OCI-LY3 (cell line): ENCODE results near the gene ZBTB9.

Experiments
- H2AFZ ChIP-seq: fragments of 200-600, 300-600 bp; shearing (Covaris generic); 2 replicates; pipeline ENCODE4 v1.6.0; 2014; ENCODE audit warnings: antibody characterized with exemption, low read depth, low read length
- H3K27ac ChIP-seq: fragments of 200-600, 300-600 bp; sonication (generic); 2 replicates; pipeline ENCODE4 v1.5.1; 2014; ENCODE audit warnings: mild to moderate bottlenecking, low read length, moderate library complexity, mixed read lengths
- H3K27me3 ChIP-seq: fragments of 200-600, 300-600 bp; sonication (generic); 2 replicates; pipeline ENCODE4 v1.6.1; 2014; ENCODE audit warnings: low read depth, low read length, mixed read lengths
- H3K36me3 ChIP-seq: fragments of 200-600, 300-600 bp; sonication (generic); replicated peaks from 2 replicates; pipeline ENCODE3; 2014; ENCODE audit warnings: low read depth, low read length, mixed read lengths
- H3K4me1 ChIP-seq: fragments of 300-600, 200-600 bp; sonication (generic); 2 replicates; pipeline ENCODE4 v1.6.1; 2014; ENCODE audit warnings: low read length, mixed read lengths
- H3K4me2 ChIP-seq: fragments of 200-600, 300-600 bp; sonication (generic); 2 replicates; pipeline ENCODE4 v1.6.1; 2014; ENCODE audit warnings: low read length, mixed read lengths
- H3K4me3 ChIP-seq: fragments of 300-600, 200-600 bp; sonication (generic); 2 replicates; pipeline ENCODE4 v1.5.1; 2014; ENCODE audit warnings: antibody characterized with exemption, mild to moderate bottlenecking, low read length, moderate library complexity
- H3K79me2 ChIP-seq: fragments of 300-600, 200-600 bp; shearing (Covaris generic); 2 replicates; pipeline ENCODE4 v1.6.1; 2014; ENCODE audit warnings: mild to moderate bottlenecking, low read length, mixed read lengths
- H3K9ac ChIP-seq: fragments of 300-600, 200-600 bp; shearing (Covaris generic); 2 replicates; pipeline ENCODE4 v1.6.0; 2014; ENCODE audit warnings: mild to moderate bottlenecking, low read length, moderate library complexity
- H3K9me3 ChIP-seq: fragments of 200-600, 300-600 bp; shearing (Covaris generic); 2 replicates; pipeline ENCODE4 v1.6.1; 2014; ENCODE audit warnings: low read length, mixed read lengths; ENCODE audit not compliant: insufficient read depth
- H4K20me1 ChIP-seq: fragments of 200-600, 300-600 bp; sonication (generic); 2 replicates; pipeline ENCODE4 v1.6.1; 2016; ENCODE audit warnings: low read length, mixed read lengths; ENCODE audit not compliant: insufficient read depth
- EZH2phosphoT487 ChIP-seq: fragments of 200-600 bp; shearing (Covaris generic); IDR thresholded peaks from 2 replicates; pipeline ENCODE4 v1.6.1; 2018; ENCODE audit warnings: antibody characterized with exemption, mixed run types, low read depth
- TF ChIP-seq, protein P1 (sequence below): fragments of 200-600, 300-600 bp; sonication (generic); IDR thresholded peaks from 2 replicates; pipeline ENCODE4 v1.5.1; 2014; ENCODE audit warnings: antibody characterized with exemption, low read length, low read depth

Gene ZBTB9

DNA sequence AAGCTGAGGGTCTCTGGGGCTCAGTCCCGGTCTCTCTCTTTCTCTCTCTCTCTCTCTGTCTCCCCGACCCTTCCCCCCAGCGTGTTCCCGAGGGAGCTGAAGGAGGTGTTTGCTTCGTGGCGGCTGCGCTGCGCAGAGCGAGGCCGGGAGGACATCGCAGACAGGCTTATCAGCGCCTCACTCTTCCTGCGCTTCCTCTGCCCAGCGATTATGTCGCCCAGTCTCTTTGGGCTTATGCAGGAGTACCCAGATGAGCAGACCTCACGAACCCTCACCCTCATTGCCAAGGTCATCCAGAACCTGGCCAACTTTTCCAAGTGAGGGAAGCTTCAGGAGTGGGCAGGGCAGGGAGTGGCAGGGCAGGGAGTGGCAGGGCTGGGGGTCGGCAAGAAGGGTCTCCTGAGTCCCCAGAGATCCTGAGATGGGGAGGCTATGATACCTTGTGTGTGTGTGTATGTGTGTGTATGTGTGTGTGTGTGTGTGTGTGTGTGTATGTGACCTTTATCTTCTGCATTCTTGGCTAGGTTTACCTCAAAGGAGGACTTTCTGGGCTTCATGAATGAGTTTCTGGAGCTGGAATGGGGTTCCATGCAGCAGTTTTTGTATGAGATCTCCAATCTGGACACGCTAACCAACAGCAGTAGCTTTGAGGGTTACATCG lies 13.6 kb upstream of the ZBTB9 start:
- H3K9ac ChIP-seq: no peak overlapping the region
- no peaks in the 10 kb centered on the region for H3K79me2 ChIP-seq
- no peaks in the 10 kb centered on the region for H3K27me3 ChIP-seq
- H3K27ac ChIP-seq: no peak overlapping the region
- TF ChIP-seq, protein P1, sequence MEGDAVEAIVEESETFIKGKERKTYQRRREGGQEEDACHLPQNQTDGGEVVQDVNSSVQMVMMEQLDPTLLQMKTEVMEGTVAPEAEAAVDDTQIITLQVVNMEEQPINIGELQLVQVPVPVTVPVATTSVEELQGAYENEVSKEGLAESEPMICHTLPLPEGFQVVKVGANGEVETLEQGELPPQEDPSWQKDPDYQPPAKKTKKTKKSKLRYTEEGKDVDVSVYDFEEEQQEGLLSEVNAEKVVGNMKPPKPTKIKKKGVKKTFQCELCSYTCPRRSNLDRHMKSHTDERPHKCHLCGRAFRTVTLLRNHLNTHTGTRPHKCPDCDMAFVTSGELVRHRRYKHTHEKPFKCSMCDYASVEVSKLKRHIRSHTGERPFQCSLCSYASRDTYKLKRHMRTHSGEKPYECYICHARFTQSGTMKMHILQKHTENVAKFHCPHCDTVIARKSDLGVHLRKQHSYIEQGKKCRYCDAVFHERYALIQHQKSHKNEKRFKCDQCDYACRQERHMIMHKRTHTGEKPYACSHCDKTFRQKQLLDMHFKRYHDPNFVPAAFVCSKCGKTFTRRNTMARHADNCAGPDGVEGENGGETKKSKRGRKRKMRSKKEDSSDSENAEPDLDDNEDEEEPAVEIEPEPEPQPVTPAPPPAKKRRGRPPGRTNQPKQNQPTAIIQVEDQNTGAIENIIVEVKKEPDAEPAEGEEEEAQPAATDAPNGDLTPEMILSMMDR: no peak
- no peak for TF ChIP-seq EZH2phosphoT487
- no peak overlapping the region for H3K4me2 ChIP-seq
- no peak overlapping the region for H2AFZ ChIP-seq
- no peaks in the 10 kb centered on the region for H4K20me1 ChIP-seq
- H3K9me3 ChIP-seq: no peaks in the 10 kb centered on the region
- H3K36me3 ChIP-seq: no peaks in the 10 kb centered on the region
- no peaks in the 10 kb centered on the region for H3K4me1 ChIP-seq
- no peak overlapping the region for H3K4me3 ChIP-seq

DNA sequence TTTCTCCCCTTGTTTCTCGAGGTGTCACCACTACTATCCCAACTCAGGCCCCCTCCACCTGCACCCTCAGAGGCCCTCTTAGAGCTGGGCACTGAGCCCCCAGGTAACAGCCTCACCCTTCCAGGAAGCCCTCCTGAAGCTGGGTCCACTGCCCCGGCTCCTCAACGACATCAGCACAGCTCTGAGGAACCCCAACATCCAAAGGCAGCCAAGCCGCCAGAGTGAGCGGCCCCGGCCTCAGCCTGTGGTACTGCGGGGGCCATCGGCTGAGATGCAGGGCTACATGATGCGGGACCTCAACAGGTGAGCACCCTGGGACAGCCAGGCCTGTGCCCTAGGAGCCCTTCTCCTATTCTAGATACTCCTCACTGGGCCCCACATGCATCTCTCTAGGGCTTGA lies 12.9 kb upstream of the ZBTB9 start:
- no peaks in the 10 kb centered on the region for H3K36me3 ChIP-seq

DNA sequence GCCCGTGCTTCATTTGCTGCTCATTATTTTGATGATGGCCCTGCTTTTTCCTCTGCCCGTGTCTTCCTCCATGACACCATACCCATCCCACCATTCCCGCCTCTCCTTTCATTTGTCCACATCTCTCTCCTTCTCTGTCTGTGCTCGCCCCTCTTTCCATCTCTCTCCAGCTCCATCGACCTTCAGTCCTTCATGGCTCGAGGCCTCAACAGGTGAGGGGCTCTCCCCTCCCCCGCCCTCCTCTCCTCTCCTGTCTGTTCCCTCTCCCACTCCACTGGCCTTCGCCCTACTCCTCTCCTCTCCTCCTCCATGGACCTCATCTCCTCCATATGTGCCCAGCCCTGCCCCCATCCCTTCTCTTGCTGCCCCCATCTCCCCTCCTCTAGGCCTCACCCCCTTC lies 12.1 kb upstream of the ZBTB9 start:
- no peaks in the 10 kb centered on the region for H3K9me3 ChIP-seq
- no peak overlapping the region for H3K4me3 ChIP-seq
- no peak for TF ChIP-seq EZH2phosphoT487
- TF ChIP-seq, protein P1: no peak
- H3K36me3 ChIP-seq: no peaks in the 10 kb centered on the region
- H3K79me2 ChIP-seq: no peaks in the 10 kb centered on the region
- no peaks in the 10 kb centered on the region for H3K4me1 ChIP-seq
- H3K4me2 ChIP-seq: no peak overlapping the region
- H4K20me1 ChIP-seq: no peaks in the 10 kb centered on the region
- H2AFZ ChIP-seq: no peak overlapping the region
- no peaks in the 10 kb centered on the region for H3K27me3 ChIP-seq
- no peak overlapping the region for H3K9ac ChIP-seq
- H3K27ac ChIP-seq: no peak overlapping the region

More for the DNA sequence above, 12.9 kb upstream of the ZBTB9 start:
- H3K4me2 ChIP-seq: no peak overlapping the region
- no peaks in the 10 kb centered on the region for H4K20me1 ChIP-seq
- H3K79me2 ChIP-seq: no peaks in the 10 kb centered on the region
- H2AFZ ChIP-seq: no peak overlapping the region
- H3K9me3 ChIP-seq: no peaks in the 10 kb centered on the region
- TF ChIP-seq, protein P1: no peak
- TF ChIP-seq EZH2phosphoT487: no peak
- H3K4me3 ChIP-seq: no peak overlapping the region
- no peaks in the 10 kb centered on the region for H3K4me1 ChIP-seq
- H3K27me3 ChIP-seq: no peaks in the 10 kb centered on the region
- no peak overlapping the region for H3K9ac ChIP-seq
- no peak overlapping the region for H3K27ac ChIP-seq

DNA sequence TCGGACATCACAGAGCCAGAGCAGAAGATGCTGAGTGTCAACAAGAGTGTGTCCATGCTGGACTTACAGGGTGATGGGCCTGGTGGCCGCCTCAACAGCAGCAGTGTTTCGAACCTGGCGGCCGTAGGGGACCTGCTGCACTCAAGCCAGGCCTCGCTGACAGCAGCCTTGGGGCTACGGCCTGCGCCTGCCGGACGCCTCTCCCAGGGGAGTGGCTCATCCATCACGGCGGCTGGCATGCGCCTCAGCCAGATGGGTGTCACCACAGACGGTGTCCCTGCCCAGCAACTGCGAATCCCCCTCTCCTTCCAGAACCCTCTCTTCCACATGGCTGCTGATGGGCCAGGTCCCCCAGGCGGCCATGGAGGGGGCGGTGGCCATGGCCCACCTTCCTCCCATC lies 11.4 kb upstream of the ZBTB9 start:
- Histone ChIP-seq H3K36me3 (no peaks in the 10 kb centered on the region), H3K9ac (no peak overlapping the region), H2AFZ (no peak overlapping the region), H3K4me3 (no peak overlapping the region), H4K20me1 (no peaks in the 10 kb centered on the region), H3K4me2 (no peak overlapping the region), H3K79me2 (no peaks in the 10 kb centered on the region), H3K4me1 (no peaks in the 10 kb centered on the region), H3K27me3 (no peaks in the 10 kb centered on the region), H3K27ac (no peak overlapping the region), H3K9me3 (no peaks in the 10 kb centered on the region)
- TF ChIP-seq EZH2phosphoT487: no peak
- TF ChIP-seq, protein P1: no peak
